Stimulated activated naive CD8-positive, alpha-beta T cell treated with anti-CD3 and anti-CD28 coated beads, Interleukin-15, Interleukin-2, amounts not matched to agents 100 ng/mL and 50 ng/mL, for 24 hours (primary cell): Measurements from ENCODE around the gene RIOK1.
"Not testable (repeated sequence)": the region's sequence is repeated elsewhere in the genome, so short reads cannot be mapped to it uniquely, and the experiment has no call there.

Experiments used
- H3K27ac Mint-ChIP-seq: one replicate; pipeline ENCODE4 v1.8.0; 2021; ENCODE audit warnings: mild to moderate bottlenecking, mixed read lengths
- H3K27me3 Mint-ChIP-seq: one replicate; pipeline ENCODE4 v1.8.0; 2021; ENCODE audit warnings: mixed read lengths
- H3K36me3 Mint-ChIP-seq: one replicate; pipeline ENCODE4 v1.8.0; 2021; ENCODE audit warnings: low read depth, mixed read lengths
- H3K4me1 Mint-ChIP-seq: one replicate; pipeline ENCODE4 v1.8.0; 2021; ENCODE audit warnings: low read depth, mixed read lengths
- H3K4me3 Mint-ChIP-seq: one replicate; pipeline ENCODE4 v1.8.0; 2021; ENCODE audit warnings: mild to moderate bottlenecking, mixed read lengths
- H3K9me3 Mint-ChIP-seq: one replicate; pipeline ENCODE4 v1.8.0; 2021; ENCODE audit warnings: mixed read lengths

The RIOK1 gene

GRCh38 chr6:7389451-7390225 lies at the start of gene RIOK1, which contains the start of gene CAGE1:
Gene RIOK1 (plus strand): TSS chr6:7389808. CDS start chr6:7390003, 195 bp downstream.
Gene CAGE1 (minus strand): TSS chr6:7389742. CDS start chr6:7387173, 2,569 bp downstream.
- H3K4me3 Mint-ChIP-seq, result peak within 1 kb of the TSS; percentile 97
- H3K27ac Mint-ChIP-seq, result peak within 1 kb of the TSS; percentile 99
- H3K9me3 Mint-ChIP-seq, result no peaks in the 10 kb centered on the region
- no peaks in the 10 kb centered on the region for H3K27me3 Mint-ChIP-seq
- H3K36me3 Mint-ChIP-seq, result peaks cover 42% of the 10 kb centered on the region
- H3K4me1 Mint-ChIP-seq, result peaks cover 48% of the 10 kb centered on the region

GRCh38 chr6:7341271-7341670 lies 48.3 kb upstream of the RIOK1 start:
- H3K9me3 Mint-ChIP-seq, result no peaks in the 10 kb centered on the region
- H3K27me3 Mint-ChIP-seq, result no peaks in the 10 kb centered on the region
- no peak overlapping the region for H3K4me3 Mint-ChIP-seq
- H3K36me3 Mint-ChIP-seq, result no peaks in the 10 kb centered on the region
- peaks cover 4% of the 10 kb centered on the region for H3K4me1 Mint-ChIP-seq
- no peak overlapping the region for H3K27ac Mint-ChIP-seq

GRCh38 chr6:7341989-7342742 lies 47.4 kb upstream of the RIOK1 start:
- H3K4me3 Mint-ChIP-seq, result no peak overlapping the region
- no peaks in the 10 kb centered on the region for H3K27me3 Mint-ChIP-seq
- H3K36me3 Mint-ChIP-seq, result no peaks in the 10 kb centered on the region

GRCh38 chr6:7343546-7344475 lies 45.8 kb upstream of the RIOK1 start:
- Mint-ChIP-seq H3K4me1 (peaks cover 4% of the 10 kb centered on the region), H3K36me3 (no peaks in the 10 kb centered on the region), H3K4me3 (no peak overlapping the region), H3K27ac (no peak overlapping the region), H3K9me3 (no peaks in the 10 kb centered on the region), H3K27me3 (peaks cover 8% of the 10 kb centered on the region)

More at GRCh38 chr6:7341989-7342742, 47.4 kb upstream of the RIOK1 start:
- Mint-ChIP-seq H3K27ac (no peak overlapping the region), H3K4me1 (peaks cover 4% of the 10 kb centered on the region), H3K9me3 (no peaks in the 10 kb centered on the region)

- not testable (repeated sequence) for H3K36me3 Mint-ChIP-seq, H3K4me1 Mint-ChIP-seq, H3K4me3 Mint-ChIP-seq, H3K9me3 Mint-ChIP-seq, H3K27ac Mint-ChIP-seq, H3K27me3 Mint-ChIP-seq
Observed at GRCh38 chr6:7344773-7345450, 44.7 kb upstream of the RIOK1 start.

GRCh38 chr6:7347551-7347997 lies 42.0 kb upstream of the RIOK1 start:
- H3K9me3 Mint-ChIP-seq, result not testable (repeated sequence)

GRCh38 chr6:7350591-7350990 lies 39.0 kb upstream of the RIOK1 start:
- H3K4me1 Mint-ChIP-seq, H3K27ac Mint-ChIP-seq, H3K4me3 Mint-ChIP-seq, H3K36me3 Mint-ChIP-seq, H3K9me3 Mint-ChIP-seq: not testable (repeated sequence)
- peaks cover 32% of the 10 kb centered on the region for H3K27me3 Mint-ChIP-seq

More at GRCh38 chr6:7347551-7347997, 42.0 kb upstream of the RIOK1 start:
- H3K27ac Mint-ChIP-seq, H3K4me1 Mint-ChIP-seq, H3K36me3 Mint-ChIP-seq, H3K4me3 Mint-ChIP-seq: not testable (repeated sequence)
- peaks cover 31% of the 10 kb centered on the region for H3K27me3 Mint-ChIP-seq

GRCh38 chr6:7351916-7352315 lies 37.7 kb upstream of the RIOK1 start:
- H3K27me3 Mint-ChIP-seq, result peaks cover 32% of the 10 kb centered on the region
- H3K9me3 Mint-ChIP-seq, H3K27ac Mint-ChIP-seq, H3K36me3 Mint-ChIP-seq, H3K4me1 Mint-ChIP-seq, H3K4me3 Mint-ChIP-seq: not testable (repeated sequence)

GRCh38 chr6:7367408-7367807 lies 22.2 kb upstream of the RIOK1 start:
- H3K36me3 Mint-ChIP-seq, result no peaks in the 10 kb centered on the region
- H3K27ac Mint-ChIP-seq, result no peak overlapping the region
- H3K4me3 Mint-ChIP-seq, result no peak overlapping the region
- H3K27me3 Mint-ChIP-seq, result peaks cover 3% of the 10 kb centered on the region
- H3K9me3 Mint-ChIP-seq, result no peaks in the 10 kb centered on the region
- no peaks in the 10 kb centered on the region for H3K4me1 Mint-ChIP-seq

GRCh38 chr6:7373739-7374138 lies 15.9 kb upstream of the RIOK1 start:
- Mint-ChIP-seq H3K27me3 (no peaks in the 10 kb centered on the region), H3K27ac (no peak overlapping the region), H3K4me3 (no peak overlapping the region), H3K4me1 (no peaks in the 10 kb centered on the region), H3K9me3 (no peaks in the 10 kb centered on the region), H3K36me3 (no peaks in the 10 kb centered on the region)

GRCh38 chr6:7377961-7378360 lies 11.6 kb upstream of the RIOK1 start:
- no peaks in the 10 kb centered on the region for H3K27me3 Mint-ChIP-seq
- H3K4me1 Mint-ChIP-seq, result no peaks in the 10 kb centered on the region
- H3K4me3 Mint-ChIP-seq, result no peak overlapping the region
- H3K36me3 Mint-ChIP-seq, result no peaks in the 10 kb centered on the region
- no peak overlapping the region for H3K27ac Mint-ChIP-seq
- no peaks in the 10 kb centered on the region for H3K9me3 Mint-ChIP-seq

- no peak overlapping the region for H3K4me3 Mint-ChIP-seq
- H3K27ac Mint-ChIP-seq, result no peak overlapping the region
- H3K27me3 Mint-ChIP-seq, result no peaks in the 10 kb centered on the region
- H3K36me3 Mint-ChIP-seq, result no peaks in the 10 kb centered on the region
- H3K4me1 Mint-ChIP-seq, result no peaks in the 10 kb centered on the region
- H3K9me3 Mint-ChIP-seq, result no peaks in the 10 kb centered on the region
Observed at GRCh38 chr6:7378740-7379139, 10.9 kb upstream of the RIOK1 start.

GRCh38 chr6:7381092-7381491 lies 8.5 kb upstream of the RIOK1 start:
- Mint-ChIP-seq H3K4me1 (no peaks in the 10 kb centered on the region), H3K36me3 (no peaks in the 10 kb centered on the region), H3K27me3 (no peaks in the 10 kb centered on the region), H3K4me3 (no peak overlapping the region), H3K9me3 (no peaks in the 10 kb centered on the region), H3K27ac (no peak overlapping the region)

- peaks cover 38% of the 10 kb centered on the region for H3K36me3 Mint-ChIP-seq
- no peaks in the 10 kb centered on the region for H3K27me3 Mint-ChIP-seq
- H3K4me3 Mint-ChIP-seq, result peak overlapping the region; percentile 97
- H3K9me3 Mint-ChIP-seq, result no peaks in the 10 kb centered on the region
- peaks cover 48% of the 10 kb centered on the region for H3K4me1 Mint-ChIP-seq
- peak overlapping the region; percentile 99 for H3K27ac Mint-ChIP-seq
Observed at GRCh38 chr6:7389162-7389450, 502 bp upstream of the RIOK1 start.
